PC-9 (cell line): ENCODE measurements around the gene CNNM4. TPM values are rescaled to one million over a fixed set of nuclear protein-coding genes. Genes with fewer than 3 reads are reported as not detected.
A peak's percentile ranks its signal among the peaks of the same experiment; 100 is the strongest.

ENCODE experiments used
- Bru-seq: library from RNA; stranded (reverse); fragments of 400-500 nt; gene quantifications from one replicate; lab custom pipeline; 2021; lab: Mats Ljungman, UMichigan
- BruChase-seq, 2 experiments: library from RNA; stranded (reverse); fragments of 400-500 nt; gene quantifications; one replicate each; lab custom pipeline; 2021; lab: Mats Ljungman, UMichigan
- BruUV-seq: library from RNA; stranded (reverse); fragments of 400-500 nt; replicated peaks from 2 replicates; lab custom pipeline; 2021; lab: Mats Ljungman, UMichigan
- CTCF ChIA-PET: fragments of 300-600 bp; sonication (Branson Sonifier 250); formaldehyde crosslinking; loops from one replicate; lab custom pipeline; 2022; ENCODE audit warnings: antibody characterized with exemption; lab: Charles Lee
- POLR2A ChIA-PET: fragments of 300-600 bp; sonication (Branson Sonifier 250); formaldehyde crosslinking; loops from one replicate; lab custom pipeline; 2022; ENCODE audit warnings: antibody characterized with exemption; ENCODE audit not compliant: unreplicated experiment; lab: Charles Lee
- DNase-seq, 2 experiments: peaks; one replicate each; pipeline versions ENCODE4 v3.0.0 to v3.0.0-alpha.2; 2015 to 2022; ENCODE audit warnings: mixed read lengths in 1 of 2
- H2AFZ ChIP-seq: fragments of 200-600 bp; sonication (generic); 2 replicates; pipeline ENCODE4 v1.8.1; 2017; ENCODE audit warnings: antibody characterized with exemption
- H3F3A ChIP-seq: fragments of 200-600 bp; sonication (generic); 2 replicates; pipeline ENCODE4 v1.8.1; 2017; ENCODE audit warnings: antibody characterized with exemption, mild to moderate bottlenecking, low read depth; ENCODE audit not compliant: insufficient read depth
- H3K27ac ChIP-seq: fragments of 200-600 bp; sonication (generic); 2 replicates; pipeline ENCODE4 v1.6.1; 2016; ENCODE audit warnings: mixed run types
- H3K27me3 ChIP-seq: fragments of 200-600 bp; sonication (generic); 2 replicates; pipeline ENCODE4 v1.6.1; 2016; ENCODE audit warnings: low read depth, mixed run types; ENCODE audit not compliant: insufficient read depth
- H3K36me3 ChIP-seq: fragments of 200-600 bp; sonication (generic); 2 replicates; pipeline ENCODE4 v1.6.1; 2016; ENCODE audit warnings: low read depth, mixed run types
- H3K4me1 ChIP-seq: fragments of 200-600 bp; sonication (generic); replicated peaks from 2 replicates; pipeline ENCODE4 v1.6.1; 2016; ENCODE audit warnings: mixed run types; ENCODE audit not compliant: insufficient read depth
- H3K4me2 ChIP-seq: fragments of 200-600 bp; sonication (generic); 2 replicates; pipeline ENCODE4 v1.6.1; 2017; ENCODE audit warnings: mixed run types
- H3K4me3 ChIP-seq: fragments of 200-600 bp; sonication (generic); 2 replicates; pipeline ENCODE4 v1.6.1; 2016; ENCODE audit warnings: mixed run types
- H3K79me2 ChIP-seq: fragments of 200-600 bp; sonication (generic); 2 replicates; pipeline ENCODE4 v1.6.1; 2017; ENCODE audit warnings: low read depth, mixed run types
- H3K9me2 ChIP-seq: fragments of 200-600 bp; sonication (generic); 2 replicates; pipeline ENCODE4 v1.8.1; 2017; ENCODE audit warnings: mild to moderate bottlenecking; ENCODE audit not compliant: insufficient read depth
- H3K9me3 ChIP-seq: fragments of 200-600 bp; sonication (generic); 2 replicates; pipeline ENCODE4 v1.8.1; 2016; ENCODE audit warnings: low read depth; ENCODE audit not compliant: insufficient read depth
- H4K20me1 ChIP-seq: fragments of 200-600 bp; sonication (generic); 2 replicates; pipeline ENCODE4 v1.8.1; 2017; ENCODE audit not compliant: insufficient read depth
- CTCF ChIP-seq: fragments of 200-600 bp; sonication (generic); conservative IDR thresholded peaks from 2 replicates; pipeline ENCODE4 v1.6.1; 2017; ENCODE audit warnings: mixed run types, antibody characterized with exemption, mild to moderate bottlenecking, moderate library complexity
- EZH2 ChIP-seq: fragments of 200-600 bp; sonication (generic); IDR thresholded peaks from 2 replicates; pipeline ENCODE4 v1.8.0; 2017; ENCODE audit warnings: antibody characterized with exemption, low read depth
- intact Hi-C: fragments of 100-400 bp; cut with micrococcal nuclease; formaldehyde crosslinking; loops from one replicate; pipeline ENCODE4 v1.10.0; 2022; ENCODE audit not compliant: unreplicated experiment
- long read RNA-seq: library from polyadenylated mRNA; stranded (forward); transcript quantifications from one replicate; pipeline ENCODE4 v2.0.0, GENCODE V29; 2022
- total RNA-seq: library from RNA; stranded (reverse); gene quantifications from 2 replicates; pipeline ENCODE4 v1.2.3, GENCODE V29; 2021

CNNM4 gene
- total RNA-seq (28.2 and 31.4 TPM in 2 replicates), Bru-seq, nascent RNA (percentile 61 among the genes with signal in this experiment), BruChase-seq, experiment 1, labeled RNA remaining after a 2-hour chase (percentile 63 among the genes with signal in this experiment), BruChase-seq, experiment 2, labeled RNA remaining after a 6-hour chase (percentile 77 among the genes with signal in this experiment)
- long read RNA-seq, full-length matches to known transcripts = 31 of 45 reads
- long read RNA-seq, partial matches to known transcripts = 8 of 45 reads
- long read RNA-seq, other reads (novel, unspliced or antisense) = 6 of 45 reads

GRCh38 chr2:96760036-96760985 lies at the start of gene CNNM4:
TSS of gene CNNM4 (plus strand) at chr2:96760902. CDS start at chr2:96761000, 98 bp downstream.
- H4K20me1 ChIP-seq = no peaks in the 10 kb centered on the region
- H3K9me3 ChIP-seq = no peaks in the 10 kb centered on the region
- no peaks in the 10 kb centered on the region for H3K27me3 ChIP-seq
- peaks cover 48% of the 10 kb centered on the region for H3F3A ChIP-seq
- POLR2A ChIA-PET = interaction anchor here (0.6 to 1.0 kb wide), 7 partner anchors 32 to 144 kb away, joined by 3 to 23 read pairs (median 10); partner anchors contain the start of gene KANSL3
- intact Hi-C loops = loop anchor here (1.0 to 10.0 kb wide), 3 partner anchors 20 to 426 kb away; partner anchors contain the start of genes KANSL3, LMAN2L and NCAPH
- no peak for TF ChIP-seq CTCF
- no peak for TF ChIP-seq EZH2
- H3K27ac ChIP-seq = no peak within 1 kb of the TSS; the same call in 1 of the 2 replicates
- peak; percentile 90 to 98 for DNase-seq
- H2AFZ ChIP-seq = peak within 1 kb of the TSS; percentile 94
- no TSS peak for BruUV-seq
- peaks cover 44% of the 10 kb centered on the region for H3K79me2 ChIP-seq
- H3K36me3 ChIP-seq = no peaks in the 10 kb centered on the region
- no peaks in the 10 kb centered on the region for H3K9me2 ChIP-seq
- H3K4me3 ChIP-seq = peak within 1 kb of the TSS; percentile 87
- CTCF ChIA-PET = interaction anchor here (1.2 kb wide), 1 partner anchor 13 kb away, joined by 4 read pairs; no protein-coding TSS in a partner anchor
- peak within 1 kb of the TSS; percentile 94 for H3K4me2 ChIP-seq
- H3K4me1 ChIP-seq = peaks cover 47% of the 10 kb centered on the region

GRCh38 chr2:96710985-96711384 lies 49.7 kb upstream of the CNNM4 start:
- intact Hi-C loops = loop anchor here (10.0 kb wide), 1 partner anchor 76 kb away; the partner anchor contains the start of gene KANSL3
- H3K27ac ChIP-seq = no peak overlapping the region
- H3K4me2 ChIP-seq = no peak overlapping the region
- POLR2A ChIA-PET = no interaction called here
- H3K4me3 ChIP-seq = no peak overlapping the region
- no peaks in the 10 kb centered on the region for H3F3A ChIP-seq
- DNase-seq = no peak
- CTCF ChIA-PET = no interaction called here
- peaks cover 7% of the 10 kb centered on the region for H3K4me1 ChIP-seq
- H3K79me2 ChIP-seq = no peaks in the 10 kb centered on the region
- no peaks in the 10 kb centered on the region for H3K27me3 ChIP-seq
- no peak overlapping the region for H2AFZ ChIP-seq
- H3K9me2 ChIP-seq = no peaks in the 10 kb centered on the region
- BruUV-seq = no TSS peak
- H3K9me3 ChIP-seq = no peaks in the 10 kb centered on the region
- H4K20me1 ChIP-seq = no peaks in the 10 kb centered on the region
- H3K36me3 ChIP-seq = peaks cover 45% of the 10 kb centered on the region
- TF ChIP-seq EZH2 = no peak
- no peak for TF ChIP-seq CTCF

- no peak overlapping the region for H3K4me2 ChIP-seq
- POLR2A ChIA-PET = interaction anchor here (0.7 kb wide), 1 partner anchor 51 kb away, joined by 11 read pairs; no protein-coding TSS in a partner anchor
- DNase-seq = no peak
These were observed 45.0 kb upstream of the CNNM4 start for GRCh38 chr2:96715658-96716057.

More at GRCh38 chr2:96715658-96716057, 45.0 kb upstream of the CNNM4 start:
- Histone ChIP-seq H3K27ac (peak overlapping the region; percentile 48; the same call in 1 of the 2 replicates), H2AFZ (no peak overlapping the region), H3K9me2 (no peaks in the 10 kb centered on the region), H3K4me3 (no peak overlapping the region), H3K4me1 (peaks cover 11% of the 10 kb centered on the region), H4K20me1 (no peaks in the 10 kb centered on the region), H3K79me2 (no peaks in the 10 kb centered on the region), H3K27me3 (no peaks in the 10 kb centered on the region), H3F3A (no peaks in the 10 kb centered on the region; the same call in 1 of the 2 replicates), H3K36me3 (0 out of 2 replicates have a peak, but pooled peaks cover 6% of the 10 kb centered on the region), H3K9me3 (no peaks in the 10 kb centered on the region)
- no TSS peak for BruUV-seq
- TF ChIP-seq EZH2 = no peak
- TF ChIP-seq CTCF = no peak
- CTCF ChIA-PET = no interaction called here
- intact Hi-C loops = loop anchor here (10.0 kb wide), 1 partner anchor 81 kb away; the partner anchor contains the start of gene KANSL3
